Ascending aorta (tissue), 2 donors: ENCODE data around the gene SSRP1. TPM values are rescaled to one million over a fixed set of nuclear protein-coding genes. Genes with fewer than 3 reads are reported as not detected.

Source experiments
- DNase-seq, 2 donors: peaks; one replicate each; pipeline ENCODE4 v3.0.0-alpha.2; 2019; ENCODE audit warnings: low spot score in 2 of 2
- H3K27ac ChIP-seq, 2 donors: fragments of 200-600 bp; sonication (generic); one replicate each; pipeline ENCODE4 v1.5.1; 2016 to 2017; ENCODE audit warnings: mild to moderate bottlenecking in 1 of 2
- H3K27me3 ChIP-seq: fragments of 200-600 bp; sonication (generic); one replicate; pipeline ENCODE4 v1.5.1; 2017
- H3K36me3 ChIP-seq, 2 donors: fragments of 200-600 bp; sonication (generic); one replicate each; pipeline ENCODE4 v1.5.1; 2016
- H3K4me1 ChIP-seq, 2 donors: fragments of 200-600 bp; sonication (generic); one replicate each; pipeline ENCODE4 v1.5.1; 2016 to 2017; ENCODE audit warnings: mild to moderate bottlenecking in 1 of 2
- H3K4me3 ChIP-seq, 2 donors: fragments of 200-600 bp; sonication (generic); one replicate each; pipeline ENCODE4 v1.5.1; 2016 to 2017; ENCODE audit warnings: mild to moderate bottlenecking in 1 of 2
- H3K9me3 ChIP-seq, 2 donors: fragments of 200-600 bp; sonication (generic); one replicate each; pipeline ENCODE4 v1.5.1; 2016
- intact Hi-C: fragments of 100-400 bp; cut with DNase I; formaldehyde crosslinking; loops from one replicate; pipeline ENCODE4 v1.15.1; 2023
- total RNA-seq: library from RNA; depleted of rRNA; stranded (reverse); fragments of >200 nt; gene quantifications from one replicate; pipeline ENCODE4 v1.1.0, GENCODE V29; 2016
- TF ChIP-seq, protein P1 (sequence below), 3 experiments: fragments of 200-600 bp in 2 of 3; fragments of 450-650 bp in 1 of 3; sonication (generic) in 2 of 3; IDR thresholded peaks; one replicate each; pipeline ENCODE4 v1.5.1; 2016 to 2019; ENCODE audit warnings: antibody characterized with exemption in 3 of 3, mild to moderate bottlenecking in 1 of 3, moderate library complexity in 1 of 3

Gene SSRP1
- total RNA-seq, 1 donor from 2014 or later, result 110 TPM

DNA sequence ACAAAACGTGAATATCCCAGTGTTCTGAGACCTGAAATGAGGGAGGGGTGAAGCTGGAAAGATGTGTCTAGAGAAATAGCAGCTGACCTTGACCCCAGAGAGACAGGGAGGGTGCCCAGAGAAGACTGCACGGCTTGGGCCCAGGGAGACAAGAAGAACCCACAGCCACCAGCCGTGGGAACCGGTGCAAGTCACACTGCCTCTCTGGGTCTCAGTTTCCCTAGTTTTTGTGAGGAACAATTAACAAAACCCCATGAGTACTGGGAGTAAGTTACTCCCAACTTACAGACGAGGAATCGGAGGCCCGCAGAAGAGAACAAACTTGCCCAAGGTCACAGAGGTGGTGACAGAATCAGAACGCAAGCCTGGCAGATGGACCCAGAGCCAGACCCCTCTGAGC, 30.2 kb downstream of the SSRP1 start:
- intact Hi-C loops, result no loop called here
- H3K27me3 ChIP-seq, result no peaks in the 10 kb centered on the region
- H3K4me3 ChIP-seq, result no peak overlapping the region
- no peak for DNase-seq
- no peaks in the 10 kb centered on the region for H3K9me3 ChIP-seq
- TF ChIP-seq, protein P1, sequence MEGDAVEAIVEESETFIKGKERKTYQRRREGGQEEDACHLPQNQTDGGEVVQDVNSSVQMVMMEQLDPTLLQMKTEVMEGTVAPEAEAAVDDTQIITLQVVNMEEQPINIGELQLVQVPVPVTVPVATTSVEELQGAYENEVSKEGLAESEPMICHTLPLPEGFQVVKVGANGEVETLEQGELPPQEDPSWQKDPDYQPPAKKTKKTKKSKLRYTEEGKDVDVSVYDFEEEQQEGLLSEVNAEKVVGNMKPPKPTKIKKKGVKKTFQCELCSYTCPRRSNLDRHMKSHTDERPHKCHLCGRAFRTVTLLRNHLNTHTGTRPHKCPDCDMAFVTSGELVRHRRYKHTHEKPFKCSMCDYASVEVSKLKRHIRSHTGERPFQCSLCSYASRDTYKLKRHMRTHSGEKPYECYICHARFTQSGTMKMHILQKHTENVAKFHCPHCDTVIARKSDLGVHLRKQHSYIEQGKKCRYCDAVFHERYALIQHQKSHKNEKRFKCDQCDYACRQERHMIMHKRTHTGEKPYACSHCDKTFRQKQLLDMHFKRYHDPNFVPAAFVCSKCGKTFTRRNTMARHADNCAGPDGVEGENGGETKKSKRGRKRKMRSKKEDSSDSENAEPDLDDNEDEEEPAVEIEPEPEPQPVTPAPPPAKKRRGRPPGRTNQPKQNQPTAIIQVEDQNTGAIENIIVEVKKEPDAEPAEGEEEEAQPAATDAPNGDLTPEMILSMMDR (IDR thresholded peaks at IDR 0.05), result no peak
- no peak overlapping the region for H3K27ac ChIP-seq
- peaks cover 47 to 89% of the 10 kb centered on the region in 2 donors for H3K36me3 ChIP-seq
- H3K4me1 ChIP-seq, result peaks cover 0 to 46% of the 10 kb centered on the region in 2 donors

DNA sequence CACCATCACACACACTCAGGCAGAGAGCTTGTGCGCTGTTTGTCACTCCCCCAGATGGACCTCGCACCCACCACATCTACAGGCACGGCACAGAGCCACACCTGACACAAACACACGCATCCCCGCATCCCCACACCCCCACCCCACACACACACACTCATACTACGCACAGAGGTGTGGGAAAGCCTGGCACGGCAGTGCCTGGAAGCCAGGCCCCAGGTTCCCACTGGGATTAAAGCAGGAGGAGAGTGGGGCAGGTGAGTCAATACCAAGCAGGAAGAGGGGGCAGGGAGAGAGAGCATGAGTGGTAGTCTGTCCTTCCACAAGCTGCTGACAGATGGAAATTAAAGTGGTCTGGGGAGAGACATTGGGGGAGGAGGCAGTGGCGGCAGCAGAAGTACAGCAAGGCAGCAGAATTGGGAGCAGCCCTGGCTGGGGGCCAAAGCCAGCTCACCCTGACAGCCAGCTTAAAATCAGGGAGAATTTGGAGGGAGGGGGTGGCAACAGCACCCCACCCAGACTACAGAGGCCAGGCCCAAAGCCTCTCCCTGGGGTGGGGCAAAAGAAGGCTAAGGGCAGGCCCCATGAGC, 31.6 kb downstream of the SSRP1 start:
- DNase-seq, result no peak
- intact Hi-C loops, result no loop called here
- H3K4me3 ChIP-seq, result no peak overlapping the region
- TF ChIP-seq, protein P1 (IDR thresholded peaks at IDR 0.05), result no peak
- peaks cover 9 to 10% of the 10 kb centered on the region in 2 donors for H3K9me3 ChIP-seq
- H3K27ac ChIP-seq, result peak overlapping the region in 1 of 2 donors; percentile 24
- peaks cover 0 to 32% of the 10 kb centered on the region in 2 donors for H3K4me1 ChIP-seq
- H3K36me3 ChIP-seq, result peaks cover 56 to 89% of the 10 kb centered on the region in 2 donors
- no peaks in the 10 kb centered on the region for H3K27me3 ChIP-seq

DNA sequence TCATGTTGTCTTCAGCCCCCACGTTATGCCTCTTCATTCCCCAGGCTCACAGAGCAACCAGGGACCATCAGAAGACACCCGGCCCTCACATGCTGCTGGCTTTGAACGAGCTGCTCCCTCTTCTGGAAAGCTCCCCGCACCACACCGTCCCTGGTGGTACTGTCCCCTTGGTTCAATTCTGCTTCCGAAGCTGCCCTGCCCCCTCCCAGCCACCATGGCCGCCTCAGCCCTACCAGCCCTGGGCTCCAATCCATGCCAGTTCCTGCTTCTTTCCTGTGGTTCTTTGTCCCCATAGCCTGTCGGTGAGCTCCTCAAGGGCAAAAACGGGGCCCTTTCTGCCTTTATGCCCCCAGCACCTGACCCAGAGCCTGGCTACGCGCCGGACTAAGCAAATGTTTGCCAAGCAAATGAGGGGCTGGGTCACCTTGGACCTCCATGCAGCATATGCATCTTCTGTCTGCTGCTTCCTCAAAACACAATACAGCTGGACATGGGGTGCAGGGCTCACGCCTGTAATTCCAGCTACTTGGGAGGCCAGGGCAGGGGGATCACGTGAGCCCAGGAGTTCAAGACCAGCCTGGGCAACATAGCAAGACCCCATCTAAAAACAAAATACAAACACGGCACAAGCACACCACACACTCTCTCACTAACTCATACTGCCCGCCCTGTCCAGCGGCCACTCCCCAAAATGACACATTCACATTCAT, 32.3 kb downstream of the SSRP1 start:
- Histone ChIP-seq H3K27me3 (no peaks in the 10 kb centered on the region), H3K4me3 (no peak overlapping the region), H3K9me3 (peaks cover 9 to 11% of the 10 kb centered on the region in 2 donors), H3K4me1 (peaks cover 0 to 30% of the 10 kb centered on the region in 2 donors), H3K36me3 (peaks cover 61 to 89% of the 10 kb centered on the region in 2 donors), H3K27ac (no peak overlapping the region)
- TF ChIP-seq, protein P1 (IDR thresholded peaks at IDR 0.05), result no peak
- DNase-seq, result no peak
- intact Hi-C loops, result no loop called here

DNA sequence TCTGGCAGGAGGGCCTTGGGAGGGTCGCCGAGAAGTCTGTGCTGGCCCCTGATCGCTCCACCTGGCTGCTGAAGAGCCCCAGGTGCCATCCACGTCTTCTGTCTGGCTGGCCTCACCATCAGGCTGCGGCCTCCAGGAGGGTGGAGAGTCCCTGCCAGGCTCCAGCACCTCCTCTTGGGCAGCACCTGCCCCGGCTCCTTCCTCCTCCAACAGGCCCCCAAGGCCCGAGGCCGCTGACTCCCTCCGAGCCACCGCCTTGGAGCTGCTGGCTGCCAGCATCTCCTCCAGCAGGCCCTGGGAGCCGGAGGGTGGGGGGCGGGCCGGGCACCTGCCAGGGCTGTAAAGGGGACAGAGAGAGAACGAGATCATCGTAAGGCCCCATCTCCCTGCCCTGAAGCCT, 33.2 kb downstream of the SSRP1 start:
- Histone ChIP-seq H3K27me3 (no peaks in the 10 kb centered on the region), H3K4me1 (peaks cover 0 to 27% of the 10 kb centered on the region in 2 donors), H3K4me3 (no peak overlapping the region), H3K9me3 (peaks cover 9 to 11% of the 10 kb centered on the region in 2 donors), H3K27ac (no peak overlapping the region), H3K36me3 (peaks cover 65 to 89% of the 10 kb centered on the region in 2 donors)
- no peak for DNase-seq
- TF ChIP-seq, protein P1 (IDR thresholded peaks at IDR 0.05), result no peak
- intact Hi-C loops, result no loop called here

DNA sequence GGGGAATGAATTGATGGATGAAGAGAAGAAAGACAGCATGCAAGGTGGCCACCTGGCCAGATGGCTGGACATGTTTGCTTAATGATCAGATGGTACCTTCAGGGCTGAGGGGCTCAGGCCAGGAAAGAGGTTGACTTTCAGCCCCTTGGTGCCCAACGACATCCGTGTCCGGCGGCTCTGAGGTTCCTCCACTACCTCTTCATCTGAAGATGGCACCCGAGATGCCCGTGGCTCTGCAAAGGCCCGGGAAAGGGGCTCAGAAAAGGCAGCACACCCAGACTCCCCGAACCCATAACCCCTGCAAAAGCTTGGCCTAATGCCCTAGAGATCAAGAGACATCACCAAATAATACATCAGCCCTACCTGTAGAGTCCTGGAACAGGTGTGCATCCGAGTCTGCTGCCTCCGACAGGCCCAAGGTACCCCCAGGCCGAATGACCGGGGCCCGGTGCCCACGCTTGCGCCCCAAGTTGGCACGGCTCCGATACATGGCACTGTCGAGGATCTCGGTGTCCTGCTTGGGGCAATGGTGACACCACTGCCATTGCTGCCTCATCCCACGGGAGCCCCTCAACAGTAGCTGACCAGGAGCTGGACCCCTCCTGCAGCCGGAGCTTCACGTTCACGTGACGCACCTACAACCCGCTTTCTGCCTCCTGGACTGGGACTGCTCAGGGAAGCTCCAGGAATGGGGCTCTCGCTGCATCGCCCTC, 33.8 kb downstream of the SSRP1 start:
- DNase-seq, result no peak
- Histone ChIP-seq H3K9me3 (peaks cover 9 to 11% of the 10 kb centered on the region in 2 donors), H3K36me3 (peaks cover 66 to 89% of the 10 kb centered on the region in 2 donors), H3K27me3 (no peaks in the 10 kb centered on the region), H3K27ac (no peak overlapping the region), H3K4me1 (peaks cover 0 to 21% of the 10 kb centered on the region in 2 donors), H3K4me3 (no peak overlapping the region)
- intact Hi-C loops, result no loop called here
- TF ChIP-seq, protein P1 (IDR thresholded peaks at IDR 0.05), result no peak
